Stimulated activated CD4-positive, alpha-beta T cell treated with anti-CD3 and anti-CD28 coated beads, TNF-alpha, amount 100 ng/mL, for 48 hours (primary cell): Measurements from ENCODE around the gene COA1.
"Not testable (repeated sequence)": the region's sequence is repeated elsewhere in the genome, so short reads cannot be mapped to it uniquely, and the experiment has no call there.

ENCODE experiments used
- DNase-seq, 3 donors: peaks; one replicate each; pipeline ENCODE4 v3.0.0-alpha.2; 2020; ENCODE audit warnings: low read depth in 3 of 3

The COA1 gene

DNA sequence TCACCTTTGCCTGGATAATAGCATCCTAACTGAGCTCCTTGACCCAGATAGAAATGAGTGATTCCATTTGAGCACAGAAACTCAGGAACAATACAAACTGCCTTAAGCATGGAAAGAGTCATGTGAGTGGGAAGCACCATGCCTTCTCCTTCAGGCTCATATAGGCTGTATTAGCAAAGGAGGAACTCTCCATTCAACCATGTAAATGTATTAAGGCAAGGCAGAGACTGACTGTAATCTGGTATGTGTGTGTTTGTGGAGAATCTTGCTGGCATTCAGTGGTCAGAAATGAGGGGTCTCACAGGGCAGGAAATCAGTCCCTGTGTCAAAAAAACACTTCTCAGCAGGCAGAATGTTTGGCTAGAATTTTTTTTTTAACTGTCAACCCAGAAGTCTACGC is 40.2 kb downstream of the COA1 start:
- DNase-seq = no peak

DNA sequence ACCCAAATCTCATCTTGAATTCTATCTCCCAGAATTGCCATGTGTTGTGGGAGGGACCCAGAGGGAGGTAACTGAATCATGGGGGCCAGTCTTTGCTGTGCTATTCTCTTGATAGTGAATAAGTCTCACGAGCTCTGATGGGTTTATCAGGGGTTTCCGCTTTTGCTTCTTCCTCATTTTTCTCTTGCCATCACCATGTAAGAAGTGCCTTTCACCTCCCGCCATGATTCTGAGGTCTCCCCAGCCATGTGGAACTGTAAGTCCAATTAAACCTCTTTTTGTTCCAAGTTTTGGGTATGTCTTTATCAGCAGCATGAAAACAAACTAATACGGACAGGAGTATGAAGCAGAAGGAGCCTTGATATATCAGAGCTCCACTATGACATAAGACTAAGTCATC is 41.5 kb downstream of the COA1 start:
- DNase-seq = not testable (repeated sequence)

DNA sequence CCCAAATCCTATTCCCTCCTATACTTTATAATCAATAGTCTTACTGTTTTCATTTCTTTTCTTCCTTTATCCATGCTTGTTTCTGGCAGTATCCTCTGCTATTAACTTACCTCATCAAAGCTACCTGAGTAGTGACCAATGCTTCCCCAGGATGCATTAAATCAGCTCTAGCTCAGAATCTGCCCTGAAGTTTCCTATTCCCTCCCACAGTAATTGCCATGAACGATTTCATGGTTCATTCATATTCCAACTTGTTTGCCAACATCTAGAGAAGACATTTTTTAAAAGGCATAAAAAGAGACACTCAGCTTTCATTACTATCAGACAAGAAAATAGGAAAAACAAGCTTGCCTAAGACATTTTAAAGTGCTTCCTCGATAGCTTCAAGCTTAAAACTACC is 42.3 kb downstream of the COA1 start:
- no peak for DNase-seq

DNA sequence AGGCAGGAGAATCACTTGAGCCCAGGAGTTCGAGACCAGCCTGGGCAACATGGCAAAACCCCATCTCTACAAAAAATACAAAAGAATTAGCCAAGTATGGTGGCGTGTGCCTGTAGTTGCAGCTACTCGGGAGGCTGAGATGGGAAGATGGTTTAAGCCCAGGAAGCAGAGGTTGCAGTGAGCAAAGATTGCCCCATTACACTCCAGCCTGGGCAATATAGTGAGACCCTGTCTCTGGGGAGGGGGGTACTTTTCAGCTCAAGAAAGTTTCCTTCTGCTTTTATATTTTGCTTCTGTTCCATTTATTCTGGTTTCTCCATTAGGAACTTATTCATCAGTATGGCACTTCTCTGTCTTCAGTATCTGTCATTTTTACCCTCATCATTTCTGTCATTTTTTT is 48.6 kb downstream of the COA1 start:
- no peak for DNase-seq

DNA sequence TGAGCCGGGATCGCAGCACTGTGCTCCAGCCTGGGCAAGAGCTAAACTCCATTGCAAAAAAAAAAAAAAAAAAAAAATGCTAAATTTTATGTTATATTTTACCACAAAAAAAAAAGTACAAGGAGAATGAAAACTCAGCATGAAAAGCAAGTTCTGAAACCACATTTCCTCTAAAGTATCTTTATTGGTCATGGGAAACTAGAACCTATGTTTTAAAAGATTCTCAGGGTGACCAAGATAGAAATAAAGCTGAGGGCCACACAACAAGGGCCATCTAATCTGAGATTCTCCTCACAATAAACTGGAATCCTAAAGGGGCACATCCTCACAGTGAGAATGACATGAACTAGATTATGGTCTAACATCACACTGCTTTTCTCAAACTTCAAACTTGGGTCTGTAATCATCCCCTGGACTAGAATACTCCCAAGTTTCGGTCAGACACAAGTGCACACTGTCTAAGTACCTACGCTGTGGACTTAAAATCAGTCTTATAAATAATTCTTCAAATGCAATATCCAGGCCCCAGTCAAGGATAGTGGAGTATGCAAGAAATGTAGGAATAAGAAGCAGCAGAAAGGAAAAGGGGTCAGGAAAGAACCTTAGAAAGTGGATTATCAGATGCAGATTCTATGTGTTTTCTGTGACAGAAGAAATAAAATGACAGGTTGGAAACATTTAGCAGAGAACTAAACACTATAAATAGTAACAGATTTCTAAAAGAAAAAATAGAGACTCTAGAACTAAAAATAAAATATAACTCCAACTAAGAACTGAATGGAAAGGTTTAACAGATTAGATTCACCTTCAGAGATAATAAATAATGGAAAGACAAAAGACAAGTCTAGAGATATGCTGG is 49.9 kb downstream of the COA1 start:
- no peak for DNase-seq

DNA sequence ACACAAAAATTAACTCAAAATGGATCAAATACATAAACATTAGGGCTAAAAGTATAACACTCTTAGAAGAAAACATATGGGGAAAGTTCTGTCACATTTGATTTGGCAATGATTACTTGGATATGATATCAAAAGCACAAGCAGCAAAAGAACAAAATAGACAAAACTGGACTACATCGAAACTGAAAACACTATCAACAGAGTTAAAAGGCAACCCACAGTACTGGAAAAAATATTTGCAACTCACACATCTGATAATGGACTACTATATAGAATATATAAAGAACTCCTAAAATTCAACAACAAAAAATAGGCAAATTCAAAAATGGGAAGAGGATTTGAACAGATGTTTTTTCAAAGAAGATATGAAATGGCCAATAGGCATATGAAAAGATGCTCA is 51.0 kb downstream of the COA1 start:
- DNase-seq = no peak

DNA sequence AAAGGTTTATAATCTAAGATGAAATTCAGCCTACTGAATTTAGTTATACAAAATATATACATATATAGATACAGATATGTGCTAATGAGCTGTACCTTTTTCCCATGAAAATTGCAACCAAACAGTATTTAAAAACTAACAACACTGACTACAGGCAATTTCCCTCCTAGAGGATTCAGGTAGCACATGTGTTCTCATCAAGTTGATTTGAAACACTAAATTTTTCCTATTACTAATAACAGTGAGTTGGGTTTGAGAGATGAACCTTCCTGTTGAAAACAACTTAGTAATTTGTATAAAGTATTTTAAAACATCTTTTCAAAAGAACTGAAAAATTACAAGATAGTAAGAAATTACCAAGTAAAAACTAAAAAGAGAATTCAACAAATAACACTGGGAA is 51.5 kb downstream of the COA1 start:
- DNase-seq = no peak

DNA sequence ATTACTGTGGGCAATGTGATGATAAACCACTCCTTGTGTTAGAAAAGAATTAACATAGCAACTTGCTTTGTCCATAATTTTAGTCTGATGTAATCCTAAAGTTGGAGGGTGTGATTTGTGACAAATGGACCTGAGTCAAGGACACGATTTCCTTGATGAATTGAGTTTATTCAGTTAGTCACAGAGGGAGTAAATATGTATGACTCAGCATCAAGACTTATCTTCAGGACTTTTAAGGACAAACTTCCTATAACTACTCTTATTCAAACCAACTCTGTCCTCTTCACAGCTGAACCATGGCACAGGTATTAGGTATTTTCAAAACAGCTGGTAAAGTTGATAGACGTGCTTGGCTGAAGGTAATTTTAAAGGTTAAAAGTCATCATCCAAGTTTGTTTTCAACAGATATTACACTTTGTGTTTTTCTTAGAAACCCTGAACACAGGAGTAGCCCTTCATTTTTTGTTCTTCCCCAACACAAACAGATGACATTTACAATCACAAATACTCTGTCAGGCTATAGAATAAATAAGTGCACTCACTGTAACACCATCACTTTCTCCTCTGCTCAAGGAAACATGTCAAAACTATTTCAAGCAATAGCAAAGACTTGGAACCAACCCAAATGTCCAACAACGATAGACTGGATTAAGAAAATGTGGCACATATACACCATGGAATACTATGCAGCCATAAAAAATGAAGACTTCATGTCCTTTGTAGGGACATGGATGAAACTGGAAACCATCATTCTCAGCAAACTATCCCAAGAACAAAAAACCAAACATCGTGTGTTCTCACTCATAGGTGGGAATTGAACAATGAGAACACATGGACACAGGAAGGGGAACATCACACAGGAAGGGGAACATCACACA is 54.5 kb downstream of the COA1 start:
- DNase-seq = no peak

DNA sequence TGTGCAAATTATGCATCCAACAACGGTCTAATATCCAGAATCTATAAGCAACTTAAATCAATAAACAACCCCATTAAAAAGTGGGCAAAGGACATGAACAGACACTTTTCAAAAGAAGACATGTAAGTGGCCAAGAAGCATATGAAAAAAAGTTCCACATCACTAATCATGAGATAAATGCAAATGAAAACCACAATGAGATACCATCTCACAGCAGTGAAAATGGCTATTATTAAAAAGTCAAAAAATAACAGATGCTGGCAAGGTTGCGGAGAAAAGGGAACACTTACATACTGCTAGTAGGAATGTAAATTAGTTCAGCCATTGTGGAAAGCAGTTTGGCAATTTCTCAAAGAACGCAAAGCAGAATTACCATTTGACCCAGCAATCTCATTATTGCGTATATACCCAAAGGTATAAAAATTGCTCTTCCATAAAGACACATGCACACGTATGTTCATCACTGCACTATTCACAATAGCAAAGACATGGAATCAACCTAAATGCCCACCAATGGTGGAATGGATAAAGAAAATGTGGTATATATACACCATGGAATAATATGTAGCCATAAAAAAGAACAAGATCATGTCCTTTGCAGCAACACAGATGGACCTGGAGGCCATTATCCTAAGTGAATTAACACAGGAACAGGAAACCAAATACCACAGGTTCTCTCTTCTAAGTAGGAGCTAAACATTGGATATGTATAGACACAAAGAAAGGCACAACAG is 55.9 kb downstream of the COA1 start:
- not testable (repeated sequence) for DNase-seq

DNA sequence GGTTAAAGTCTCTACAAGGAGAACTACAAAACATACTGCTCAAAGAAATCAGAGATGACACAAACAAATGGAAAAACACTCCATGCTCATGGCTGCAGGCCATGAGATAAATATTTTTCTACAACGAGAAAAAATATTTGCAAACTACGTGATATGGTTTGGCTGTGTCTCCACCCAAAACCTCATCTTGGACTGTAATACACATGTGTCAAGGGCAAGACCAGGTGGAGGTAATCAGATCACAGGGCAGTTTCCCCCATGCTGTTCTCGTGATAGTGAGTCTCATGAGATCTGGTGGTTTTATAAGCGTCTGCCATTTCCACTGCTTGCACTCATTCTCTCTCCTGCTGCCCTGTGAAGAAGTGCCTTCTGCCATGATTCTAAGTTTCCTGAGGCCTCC is 57.8 kb downstream of the COA1 start:
- no peak for DNase-seq

DNA sequence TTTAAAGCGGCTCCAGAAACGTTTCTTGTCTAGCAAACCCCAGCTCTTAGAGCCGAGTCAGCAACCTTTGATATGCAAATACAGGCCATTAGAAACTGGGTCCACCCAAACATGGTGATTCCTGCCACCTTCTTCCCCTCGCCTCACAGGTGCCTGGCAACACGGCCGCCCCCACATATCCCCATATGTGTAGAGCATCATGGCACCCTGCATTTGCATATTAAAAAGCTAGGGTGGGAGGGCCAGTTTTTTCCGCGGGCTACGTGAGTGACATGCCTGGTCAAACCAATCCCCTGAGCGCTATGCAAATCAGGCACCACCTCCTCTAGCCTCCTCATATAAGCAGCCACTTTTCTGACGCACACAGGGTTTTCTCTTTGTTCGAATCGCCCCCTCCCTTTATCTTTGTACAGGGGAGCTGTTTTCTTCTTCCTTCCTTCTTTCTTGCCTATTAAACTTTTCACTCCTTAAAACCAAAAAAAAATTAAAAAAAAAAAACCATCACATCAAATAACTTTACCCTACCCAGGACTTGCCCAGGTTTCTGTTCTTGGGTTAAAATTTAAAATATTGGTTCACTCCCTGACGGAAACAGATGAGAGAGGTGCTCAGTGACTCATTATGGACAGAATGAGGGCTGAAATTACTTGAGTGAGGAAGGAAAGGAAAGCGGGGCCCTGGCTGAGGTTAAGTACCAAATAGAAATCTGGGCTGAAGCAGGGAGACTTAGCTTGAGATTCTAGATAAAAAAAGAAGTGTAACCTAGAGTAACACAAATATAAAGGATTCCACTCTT is 59.8 kb downstream of the COA1 start:
- peak; percentile 65 to 88 (median 76) for DNase-seq

DNA sequence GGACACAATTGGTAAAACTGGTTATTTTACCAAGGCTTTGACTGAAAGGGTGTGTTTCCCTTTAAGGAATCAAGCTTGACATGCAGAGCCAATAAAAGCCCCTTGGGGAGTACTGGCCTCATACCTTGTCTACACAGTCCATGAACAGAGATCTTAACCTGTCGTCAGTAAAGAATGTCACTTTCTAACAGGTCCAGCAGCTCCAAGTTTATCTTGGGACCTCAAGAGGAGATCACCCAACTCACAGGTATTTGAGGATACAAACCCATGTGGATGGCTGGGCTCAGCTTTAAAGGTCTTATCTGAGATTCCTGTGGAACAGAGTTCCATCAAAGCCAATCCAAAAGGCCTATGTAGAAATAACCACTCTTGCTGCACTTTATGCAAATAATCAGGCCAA is 61.3 kb downstream of the COA1 start:
- no peak for DNase-seq

DNA sequence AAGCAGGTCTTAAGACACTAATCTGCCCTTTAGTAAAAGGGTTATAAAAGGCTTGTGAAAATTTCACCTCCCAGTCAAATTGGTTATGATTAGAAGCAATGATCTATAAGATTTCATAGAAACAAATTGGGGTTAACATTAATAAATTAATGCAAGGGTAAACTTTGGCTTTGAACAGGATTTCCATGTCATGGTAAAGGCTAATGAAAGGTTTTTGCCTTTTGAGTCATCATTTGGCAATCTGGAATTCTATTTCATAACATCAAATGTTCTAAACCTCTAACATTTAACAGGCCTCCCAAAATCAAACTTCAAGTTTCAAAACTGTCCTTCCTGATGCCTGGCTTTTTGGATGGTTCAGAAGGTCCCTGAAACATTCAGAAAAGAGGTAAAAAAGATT is 62.4 kb downstream of the COA1 start:
- no peak for DNase-seq

DNA sequence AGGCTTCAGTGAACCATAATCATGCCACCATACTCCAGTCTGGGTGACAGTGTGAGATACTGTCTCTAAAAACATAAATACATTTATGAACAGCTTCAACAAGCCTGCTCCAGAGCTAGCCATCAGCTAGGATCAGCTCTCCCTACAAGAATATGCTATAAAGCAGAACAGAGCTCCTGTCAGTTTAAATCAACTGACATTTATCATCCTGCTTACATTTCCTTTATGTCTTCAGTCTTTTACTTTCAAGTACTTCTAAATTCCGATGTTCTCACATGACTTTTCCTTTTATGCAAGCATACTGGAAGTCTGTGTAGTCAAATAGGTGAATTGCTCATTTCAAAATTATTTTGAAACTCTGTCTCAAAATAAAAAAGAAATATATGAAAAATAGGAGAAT is 64.6 kb downstream of the COA1 start:
- DNase-seq = no peak

DNA sequence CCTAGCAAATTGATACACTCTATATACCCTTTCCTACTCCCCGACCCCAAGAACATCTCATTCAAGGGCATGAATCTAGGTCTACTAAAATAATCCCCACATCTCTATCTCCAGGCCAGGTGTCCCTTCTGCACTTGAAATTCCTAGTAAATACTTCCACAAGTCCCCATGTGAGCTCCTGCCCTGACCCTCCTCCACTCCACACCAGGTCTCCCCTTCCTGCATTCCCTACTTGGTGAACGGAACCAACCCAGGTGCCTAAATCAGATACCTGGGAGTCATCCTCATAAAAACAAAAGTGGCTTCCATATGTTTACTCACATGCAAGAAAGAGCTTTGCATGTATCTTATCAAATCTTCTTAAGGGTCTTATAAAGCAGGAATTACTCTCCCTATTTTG is 69.2 kb downstream of the COA1 start:
- no peak for DNase-seq

DNA sequence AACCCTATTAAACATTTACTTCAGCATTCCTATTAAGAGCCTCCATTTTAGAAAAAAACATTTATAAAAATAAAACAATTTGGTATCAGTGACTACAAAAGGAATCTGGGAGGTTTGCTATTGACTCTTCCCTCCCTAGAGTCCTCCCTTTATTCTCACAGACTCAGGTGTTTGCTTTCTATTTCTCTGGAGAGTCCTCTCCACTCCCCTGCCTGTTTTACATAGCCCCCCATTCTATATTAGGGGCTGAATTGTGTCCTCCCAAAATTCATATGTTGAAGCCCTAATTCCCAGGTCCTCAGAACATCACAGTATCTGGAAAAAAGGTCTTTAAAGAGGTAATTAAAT is 69.8 kb downstream of the COA1 start:
- DNase-seq = no peak

DNA sequence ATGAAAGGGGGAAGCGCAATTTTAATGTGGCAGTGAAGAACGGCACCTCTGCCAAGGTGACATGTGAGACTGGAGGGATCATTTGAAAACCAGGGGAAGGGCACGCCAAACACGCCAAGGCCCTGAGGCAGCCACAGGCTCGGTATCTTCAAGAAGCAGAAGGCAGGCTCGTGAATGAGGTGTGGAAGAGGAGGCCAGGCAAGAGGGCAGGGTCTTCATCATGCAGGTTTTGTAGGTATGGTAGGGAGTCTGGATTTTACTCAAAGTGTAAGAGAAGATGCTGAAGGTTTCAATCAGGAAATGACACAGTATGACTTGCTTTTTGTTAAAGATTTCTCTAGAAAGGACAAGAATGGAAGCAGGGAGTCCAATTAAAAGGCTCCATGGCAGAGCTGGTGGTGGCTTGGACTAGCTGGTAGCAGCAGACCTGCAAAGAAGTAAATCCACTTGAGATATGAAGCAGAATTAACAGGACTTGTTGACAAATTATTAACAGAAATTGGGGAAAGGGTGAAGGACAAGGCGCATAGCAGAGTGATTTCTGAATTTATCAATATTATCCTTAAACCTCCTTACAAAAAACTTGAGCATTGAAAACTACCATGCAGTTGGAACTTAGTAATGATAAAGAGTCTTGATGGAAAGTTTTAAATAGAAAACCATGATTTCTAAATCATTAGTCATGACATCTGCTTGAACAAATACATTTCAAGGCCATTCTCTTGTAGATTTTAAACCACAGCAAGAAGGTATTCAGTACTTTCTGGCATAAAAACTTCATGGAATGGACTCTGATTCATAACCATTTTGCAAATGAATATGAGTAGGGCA is 70.4 kb downstream of the COA1 start:
- DNase-seq = peak in 1 of 3 donors; percentile 50

DNA sequence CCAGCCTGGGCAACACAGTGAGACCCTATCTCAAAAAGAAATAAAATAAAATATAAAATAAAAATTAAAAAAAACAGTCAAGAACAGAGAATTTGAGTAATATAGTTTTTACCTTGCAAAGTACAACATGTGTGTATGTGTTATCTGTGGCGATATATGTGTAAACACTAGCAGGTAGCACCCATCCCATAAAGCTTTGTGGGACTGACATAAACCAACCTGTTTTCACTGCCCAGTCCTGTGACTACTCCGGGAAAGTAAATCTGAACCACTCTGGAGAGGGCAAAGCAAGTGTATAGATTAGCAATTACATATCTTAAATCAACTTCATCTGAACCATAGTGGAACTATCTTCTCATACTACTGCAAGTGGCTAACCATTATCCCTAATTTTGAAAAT is 72.3 kb downstream of the COA1 start:
- no peak for DNase-seq

DNA sequence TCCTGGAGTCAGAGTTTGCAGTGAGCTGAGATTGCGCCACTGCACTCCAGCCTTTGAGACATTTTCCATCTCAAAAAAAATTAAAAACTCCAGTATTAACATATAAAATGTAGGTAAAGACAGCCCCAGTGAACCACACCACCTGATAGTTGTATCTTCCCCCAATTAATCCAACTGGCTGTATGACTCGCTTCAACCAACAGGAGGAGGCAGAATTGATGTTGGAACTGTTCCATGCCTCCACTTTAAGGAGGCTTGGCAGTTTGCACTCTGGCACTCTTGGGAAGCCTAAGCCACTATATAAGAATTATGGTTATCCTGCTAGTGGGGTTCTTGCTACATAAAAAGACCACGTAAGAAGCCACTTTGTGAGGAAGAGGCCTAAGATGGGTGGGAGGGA is 73.7 kb downstream of the COA1 start:
- no peak for DNase-seq

DNA sequence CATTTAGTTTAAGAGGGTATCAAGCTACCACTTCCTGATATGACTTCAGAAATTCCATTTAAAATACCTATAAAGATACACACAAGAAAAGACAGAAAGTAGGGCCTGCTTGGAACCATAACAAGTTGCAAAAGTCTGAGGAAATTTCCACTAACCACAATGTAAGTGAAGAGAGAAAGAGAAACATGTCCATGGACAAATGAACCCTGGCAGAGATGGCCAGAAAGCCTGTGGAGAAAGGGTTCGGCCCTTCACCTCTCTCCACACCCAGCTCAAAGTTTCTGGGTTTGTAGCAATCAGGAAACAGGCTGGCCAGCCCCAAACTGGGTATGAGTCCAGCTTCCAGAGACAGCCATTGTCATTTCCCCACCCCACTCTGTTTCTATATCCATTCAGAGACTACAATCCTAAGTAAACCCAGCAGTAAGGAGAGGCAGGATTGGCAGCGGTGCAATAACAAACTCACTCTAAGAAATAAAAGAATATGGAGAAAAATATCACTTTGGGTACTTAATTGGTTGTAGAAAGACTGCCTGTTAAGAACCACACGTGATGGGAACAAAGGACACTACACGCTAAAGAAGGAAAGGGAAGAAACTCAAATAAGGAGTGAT is 75.3 kb downstream of the COA1 start:
- no peak for DNase-seq
